SU-DHL-6 (cell line): ENCODE measurements around the gene HOXC6.

Source experiments
- H2AFZ ChIP-seq: fragments of 200-600 bp; sonication (generic); 2 replicates; pipeline ENCODE4 v1.6.1; 2014; ENCODE audit warnings: low read depth, mild to moderate bottlenecking, moderate library complexity, mixed read lengths, antibody characterized with exemption, low read length; ENCODE audit not compliant: severe bottlenecking
- H3F3A ChIP-seq: fragments of 200-600 bp; shearing (Covaris generic); 2 replicates; pipeline ENCODE4 v1.6.0; 2016; ENCODE audit warnings: antibody characterized with exemption, mild to moderate bottlenecking; ENCODE audit not compliant: insufficient read depth
- H3K27ac ChIP-seq: fragments of 200-600 bp; sonication (generic); 2 replicates; pipeline ENCODE4 v1.5.1; 2016; ENCODE audit warnings: low read depth, mild to moderate bottlenecking, low read length, moderate library complexity, mixed read lengths
- H3K27me3 ChIP-seq: fragments of 200-600 bp; sonication (generic), shearing (Covaris generic); 2 replicates; pipeline ENCODE4 v1.6.0; 2014; ENCODE audit warnings: mild to moderate bottlenecking, low read length
- H3K36me3 ChIP-seq: fragments of 200-600 bp; sonication (generic); 2 replicates; pipeline ENCODE4 v1.6.1; 2014; ENCODE audit warnings: mild to moderate bottlenecking, low read length, mixed read lengths
- H3K4me2 ChIP-seq: fragments of 300-600, 200-600 bp; shearing (Covaris generic), sonication (generic); 2 replicates; pipeline ENCODE4 v1.6.0; 2014; ENCODE audit warnings: low read length, low read depth, mild to moderate bottlenecking; ENCODE audit not compliant: poor library complexity, severe bottlenecking
- H3K4me3 ChIP-seq: fragments of 200-600 bp; sonication (generic); 2 replicates; pipeline ENCODE4 v1.5.1; 2014; ENCODE audit warnings: antibody characterized with exemption, low read length, mild to moderate bottlenecking, mixed read lengths; ENCODE audit not compliant: insufficient read depth, poor library complexity, severe bottlenecking
- H3K79me2 ChIP-seq: fragments of 200-600 bp; sonication (generic); 2 replicates; pipeline ENCODE4 v1.6.1; 2014; ENCODE audit warnings: mild to moderate bottlenecking, low read length, moderate library complexity; ENCODE audit not compliant: insufficient read depth
- H3K9ac ChIP-seq: fragments of 200-600 bp; sonication (generic); 2 replicates; pipeline ENCODE4 v1.7.0; 2014; ENCODE audit warnings: mild to moderate bottlenecking, low read length
- H3K9me2 ChIP-seq: fragments of 200-600 bp; sonication (generic); replicated peaks from 2 replicates; pipeline ENCODE4 v1.6.1; 2014; ENCODE audit warnings: low read length; ENCODE audit not compliant: insufficient read depth
- H3K9me3 ChIP-seq: fragments of 200-600 bp; sonication (generic); 2 replicates; pipeline ENCODE4 v1.6.1; 2014; ENCODE audit warnings: low read length, mixed read lengths; ENCODE audit not compliant: insufficient read depth
- H4K20me1 ChIP-seq: fragments of 200-600 bp; sonication (generic); 2 replicates; pipeline ENCODE4 v1.6.1; 2014; ENCODE audit warnings: low read depth, mild to moderate bottlenecking, antibody characterized with exemption, low read length, moderate library complexity, mixed read lengths
- CTCF ChIP-seq: fragments of 200-600 bp; sonication (generic); IDR thresholded peaks from one replicate; pipeline ENCODE4 v1.5.1; 2017; ENCODE audit warnings: antibody characterized with exemption, mild to moderate bottlenecking, low read length, moderate library complexity; ENCODE audit not compliant: insufficient read depth, poor library complexity, severe bottlenecking
- EZH2phosphoT487 ChIP-seq: fragments of 200-600 bp; sonication (generic), shearing (Covaris generic); conservative IDR thresholded peaks from 2 replicates; pipeline ENCODE4 v1.6.1; 2018; ENCODE audit warnings: mild to moderate bottlenecking, antibody characterized with exemption, low read length, moderate library complexity, mixed read lengths

The HOXC6 gene

DNA sequence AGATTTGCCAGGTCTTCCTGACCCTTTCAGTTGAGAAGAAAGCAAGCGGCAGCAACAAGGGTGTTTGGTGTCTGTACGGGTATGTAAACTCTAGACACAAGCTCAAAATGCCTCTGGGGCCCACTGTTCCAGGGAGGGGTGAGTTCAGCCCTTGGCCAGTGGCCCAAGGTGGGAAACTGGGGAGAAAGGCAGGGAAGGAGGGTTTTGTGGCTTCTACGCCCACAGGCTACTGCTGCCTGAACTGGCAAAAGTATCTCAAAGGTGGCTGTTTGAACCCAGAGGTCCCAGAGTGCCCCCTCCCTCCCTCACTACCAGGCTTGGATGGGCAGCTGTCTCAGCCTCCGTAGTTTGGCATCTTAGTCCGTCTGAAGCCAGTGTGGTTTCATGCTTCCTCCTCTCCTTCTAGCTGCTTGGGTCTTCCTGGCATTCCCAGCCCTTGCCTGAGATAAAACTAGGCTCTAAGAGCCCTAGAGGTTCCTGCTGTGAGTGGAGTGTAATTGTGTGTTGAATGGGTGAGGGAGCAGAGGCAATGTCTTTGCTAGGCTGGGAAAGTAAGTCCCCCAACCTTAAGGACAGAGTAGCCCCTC, 10.1 kb downstream of the HOXC6 start:
- Histone ChIP-seq H3K27me3 (no peaks in the 10 kb centered on the region), H3K9ac (no peak overlapping the region), H3K9me2 (no peaks in the 10 kb centered on the region), H3K9me3 (no peaks in the 10 kb centered on the region), H3K4me3 (no peak overlapping the region), H3F3A (no peaks in the 10 kb centered on the region), H3K27ac (no peak overlapping the region), H3K36me3 (no peaks in the 10 kb centered on the region), H3K79me2 (no peaks in the 10 kb centered on the region), H4K20me1 (no peaks in the 10 kb centered on the region), H2AFZ (no peak overlapping the region), H3K4me2 (no peak overlapping the region)
- TF ChIP-seq CTCF, result no peak
- no peak for TF ChIP-seq EZH2phosphoT487

DNA sequence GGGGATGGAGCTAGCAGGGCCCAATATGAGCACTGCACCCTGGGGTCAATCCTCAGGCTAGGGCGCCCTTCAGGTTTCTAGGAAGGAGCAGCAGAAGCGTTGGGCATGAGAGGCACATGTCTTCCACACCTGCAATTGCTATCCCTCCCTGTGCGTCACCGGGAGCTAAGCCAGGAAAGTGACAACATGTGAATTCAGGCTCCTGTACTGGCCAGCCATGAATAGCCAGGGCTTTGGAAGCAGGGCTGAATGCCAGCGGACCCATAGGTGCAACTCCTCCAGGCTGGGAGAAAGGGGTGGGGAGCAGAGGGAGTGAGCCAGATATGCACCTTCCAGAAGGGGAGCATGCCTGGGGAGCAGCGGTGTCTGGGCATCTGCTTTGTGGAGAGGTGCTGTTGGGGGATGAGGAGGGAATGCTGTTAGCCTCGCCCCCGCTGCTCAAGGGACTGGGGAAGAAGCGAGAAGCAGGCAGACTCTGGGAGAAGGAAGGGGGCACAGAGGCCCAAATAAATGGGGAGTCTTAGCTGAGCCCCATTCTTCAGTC, 10.7 kb downstream of the HOXC6 start:
- no peaks in the 10 kb centered on the region for H3K27me3 ChIP-seq
- no peaks in the 10 kb centered on the region for H3F3A ChIP-seq
- no peaks in the 10 kb centered on the region for H3K9me2 ChIP-seq
- H3K36me3 ChIP-seq, result no peaks in the 10 kb centered on the region
- no peaks in the 10 kb centered on the region for H4K20me1 ChIP-seq
- H3K4me3 ChIP-seq, result no peak overlapping the region
- no peak overlapping the region for H2AFZ ChIP-seq
- H3K27ac ChIP-seq, result no peak overlapping the region
- no peak overlapping the region for H3K4me2 ChIP-seq
- no peaks in the 10 kb centered on the region for H3K9me3 ChIP-seq
- H3K9ac ChIP-seq, result no peak overlapping the region
- no peak for TF ChIP-seq EZH2phosphoT487
- no peaks in the 10 kb centered on the region for H3K79me2 ChIP-seq

DNA sequence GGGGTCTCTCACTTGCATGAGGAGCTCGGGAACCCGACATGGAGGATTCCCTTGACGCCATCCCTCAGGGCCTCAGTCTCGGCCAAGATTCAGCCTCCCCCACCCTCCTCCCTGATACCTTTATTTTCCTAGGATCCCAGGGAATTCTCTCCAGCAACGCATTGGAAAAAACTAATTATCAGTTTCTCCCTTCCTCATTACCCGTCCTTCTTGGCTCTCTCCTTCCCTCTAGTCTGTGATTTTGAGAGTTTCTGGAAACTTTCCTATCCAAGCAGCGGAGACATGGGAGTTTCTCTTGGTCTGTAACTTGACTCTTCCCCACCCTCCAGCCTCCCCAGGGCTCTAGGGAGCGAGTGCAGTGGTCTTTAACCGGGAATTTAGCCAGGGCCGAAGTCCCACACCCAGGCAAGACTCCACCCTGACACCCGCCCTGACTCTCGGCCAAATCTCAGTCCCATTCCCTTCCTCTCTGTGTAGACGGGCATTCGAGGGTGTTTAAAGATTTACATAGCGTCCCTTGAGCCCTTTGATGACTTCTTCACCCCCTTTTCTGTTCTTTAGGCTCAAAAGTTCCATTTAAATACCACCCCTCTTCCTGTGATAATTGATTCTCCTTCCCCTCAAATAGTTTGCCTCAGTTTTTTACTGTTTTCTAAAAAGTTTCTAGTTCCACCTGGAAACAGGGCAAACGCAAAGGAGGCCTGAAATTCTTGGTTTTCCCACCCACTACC, 11.3 kb downstream of the HOXC6 start:
- H3K79me2 ChIP-seq, result no peaks in the 10 kb centered on the region
- H3K9me3 ChIP-seq, result no peaks in the 10 kb centered on the region
- H3K27ac ChIP-seq, result no peak overlapping the region
- H3K9me2 ChIP-seq, result no peaks in the 10 kb centered on the region
- H3K27me3 ChIP-seq, result no peaks in the 10 kb centered on the region
- H4K20me1 ChIP-seq, result no peaks in the 10 kb centered on the region
- H3K9ac ChIP-seq, result no peak overlapping the region
- no peak overlapping the region for H3K4me2 ChIP-seq
- no peaks in the 10 kb centered on the region for H3K36me3 ChIP-seq
- no peak overlapping the region for H3K4me3 ChIP-seq
- no peak for TF ChIP-seq CTCF
- no peak for TF ChIP-seq EZH2phosphoT487
- H2AFZ ChIP-seq, result peak overlapping the region; percentile 79
- no peaks in the 10 kb centered on the region for H3F3A ChIP-seq

DNA sequence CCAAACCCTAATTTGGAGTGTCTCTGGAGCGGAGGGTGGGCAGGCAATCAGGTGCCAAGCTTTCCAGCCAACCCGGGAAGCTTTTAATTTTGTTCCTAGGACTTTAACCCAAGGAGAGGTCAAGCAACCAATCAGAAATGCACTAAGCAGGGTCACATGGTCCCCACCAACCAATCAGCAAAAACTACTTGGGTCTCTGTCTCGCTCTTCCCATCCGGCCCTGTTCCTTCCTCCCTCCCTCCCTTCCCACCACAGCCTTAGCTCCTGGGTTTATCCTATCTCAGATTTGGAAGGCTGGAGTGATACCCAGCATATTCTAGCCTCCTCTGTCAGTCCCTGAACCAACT, 11.9 kb downstream of the HOXC6 start:
- Histone ChIP-seq H3K36me3 (no peaks in the 10 kb centered on the region), H3K9me3 (no peaks in the 10 kb centered on the region), H3K27ac (no peak overlapping the region), H3K9ac (no peak overlapping the region), H3K9me2 (no peaks in the 10 kb centered on the region), H3K4me2 (no peak overlapping the region), H3F3A (no peaks in the 10 kb centered on the region), H2AFZ (peak overlapping the region; percentile 79), H3K79me2 (no peaks in the 10 kb centered on the region), H4K20me1 (no peaks in the 10 kb centered on the region), H3K27me3 (no peaks in the 10 kb centered on the region), H3K4me3 (no peak overlapping the region)
- no peak for TF ChIP-seq EZH2phosphoT487
- TF ChIP-seq CTCF, result no peak
